WTC11 (cell line): ENCODE data around the gene FTH1. TPM values are rescaled to one million over a fixed set of nuclear protein-coding genes. Genes with fewer than 3 reads are reported as not detected.

Source experiments
- ATAC-seq: fragments of 200-7000 bp; cut with Tn5 transposase; 2 replicates; pipeline ENCODE4 v1.10.0; 2021; ENCODE audit warnings: mild to moderate bottlenecking, moderate library complexity
- CTCF ChIA-PET: fragments of 300-600 bp; sonication (Branson Sonifier 250); formaldehyde crosslinking; loops from one replicate; lab custom pipeline; 2021; ENCODE audit warnings: antibody characterized with exemption; lab: Charles Lee
- POLR2A ChIA-PET: fragments of 350-600 bp; sonication (Branson Sonifier 250); formaldehyde crosslinking; loops from one replicate; lab custom pipeline; 2021; ENCODE audit warnings: antibody characterized with exemption; lab: Charles Lee
- DNase-seq: peaks from one replicate; pipeline ENCODE4 v3.0.0; 2021; ENCODE audit warnings: low spot score
- H3K27ac Mint-ChIP-seq: 2 replicates; pipeline ENCODE4 v1.8.0; 2021; ENCODE audit warnings: mixed read lengths
- H3K27me3 Mint-ChIP-seq: 2 replicates; pipeline ENCODE4 v1.8.0; 2021; ENCODE audit warnings: low read depth, mild to moderate bottlenecking, moderate library complexity, mixed read lengths
- H3K36me3 Mint-ChIP-seq: 2 replicates; pipeline ENCODE4 v1.8.0; 2021; ENCODE audit warnings: mixed read lengths
- H3K4me1 Mint-ChIP-seq: 2 replicates; pipeline ENCODE4 v1.8.0; 2022; ENCODE audit warnings: mixed read lengths
- H3K4me3 Mint-ChIP-seq: 2 replicates; pipeline ENCODE4 v1.8.0; 2021; ENCODE audit warnings: mild to moderate bottlenecking, moderate library complexity, mixed read lengths
- H3K9me3 Mint-ChIP-seq: 2 replicates; pipeline ENCODE4 v1.8.0; 2021; ENCODE audit warnings: mixed read lengths
- ATF2 ChIP-seq: sonication (generic); formaldehyde crosslinking; IDR thresholded peaks from 2 replicates; pipeline ENCODE4 v1.8.1; 2022; ENCODE audit warnings: low read depth, missing genetic modification reagents, borderline replicate concordance
- CBFB ChIP-seq: sonication (generic); formaldehyde crosslinking; IDR thresholded peaks from 2 replicates; pipeline ENCODE4 v1.8.1; 2022; ENCODE audit warnings: mild to moderate bottlenecking, low read depth, missing genetic modification reagents
- CREM ChIP-seq: sonication (generic); formaldehyde crosslinking; IDR thresholded peaks from 2 replicates; pipeline ENCODE4 v1.8.1; 2022; ENCODE audit warnings: mild to moderate bottlenecking, missing genetic modification reagents, moderate library complexity
- ELF4 ChIP-seq: sonication (generic); formaldehyde crosslinking; IDR thresholded peaks from 2 replicates; pipeline ENCODE4 v1.8.1; 2022; ENCODE audit warnings: low read depth, mild to moderate bottlenecking, moderate library complexity, missing genetic modification reagents
- FOXJ3 ChIP-seq: sonication (generic); formaldehyde crosslinking; IDR thresholded peaks from 2 replicates; pipeline ENCODE4 v1.9.0; 2021; ENCODE audit warnings: missing genetic modification reagents, mild to moderate bottlenecking, borderline replicate concordance
- MYBL2 ChIP-seq: sonication (generic); formaldehyde crosslinking; IDR thresholded peaks from 2 replicates; pipeline ENCODE4 v1.8.1; 2023; ENCODE audit warnings: mild to moderate bottlenecking, moderate library complexity, missing genetic modification reagents
- NFATC4 ChIP-seq: fragments of 250-450 bp; sonication (Bioruptor Pico); IDR thresholded peaks from 2 replicates; pipeline ENCODE4 v1.9.0; 2021; ENCODE audit warnings: mild to moderate bottlenecking
- NFE2L1 ChIP-seq: sonication (generic); formaldehyde crosslinking; IDR thresholded peaks from 2 replicates; pipeline ENCODE4 v1.8.1; 2023; ENCODE audit warnings: missing genetic modification reagents
- ZBTB43 ChIP-seq: sonication (generic); formaldehyde crosslinking; IDR thresholded peaks from 2 replicates; pipeline ENCODE4 v1.8.1; 2023; ENCODE audit warnings: mild to moderate bottlenecking, missing genetic modification reagents
- ZNF138 ChIP-seq: sonication (generic); formaldehyde crosslinking; conservative IDR thresholded peaks from 2 replicates; pipeline ENCODE4 v1.8.1; 2022; ENCODE audit warnings: mild to moderate bottlenecking, moderate library complexity, missing genetic modification reagents
- ZNF219 ChIP-seq: sonication (generic); formaldehyde crosslinking; IDR thresholded peaks from 2 replicates; pipeline ENCODE4 v1.8.0; 2023; ENCODE audit warnings: missing genetic modification reagents, mild to moderate bottlenecking, borderline replicate concordance
- ZNF317 ChIP-seq: sonication (generic); formaldehyde crosslinking; IDR thresholded peaks from 2 replicates; pipeline ENCODE4 v1.8.1; 2023; ENCODE audit warnings: low read depth, mild to moderate bottlenecking, moderate library complexity, missing genetic modification reagents, borderline replicate concordance
- ZNF416 ChIP-seq: fragments of 250-450 bp; sonication (Bioruptor Pico); IDR thresholded peaks from 2 replicates; pipeline ENCODE4 v1.9.0; 2021; ENCODE audit warnings: mild to moderate bottlenecking, inconsistent platforms
- ZNF423 ChIP-seq: fragments of 250-450 bp; sonication (Bioruptor Pico); IDR thresholded peaks from 2 replicates; pipeline ENCODE4 v2.1.2; 2022; ENCODE audit warnings: mild to moderate bottlenecking, moderate library complexity
- ZNF671 ChIP-seq: fragments of 250-450 bp; sonication (Bioruptor Pico); IDR thresholded peaks from 2 replicates; pipeline ENCODE4 v1.8.0; 2021; ENCODE audit warnings: mild to moderate bottlenecking
- ZSCAN18 ChIP-seq: fragments of 250-450 bp; sonication (Bioruptor Pico); IDR thresholded peaks from 2 replicates; pipeline ENCODE4 v2.1.2; 2022; ENCODE audit warnings: mild to moderate bottlenecking, moderate library complexity
- total RNA-seq: library from RNA; stranded (reverse); gene quantifications from 3 replicates; pipeline ENCODE4 v1.2.3, GENCODE V29; 2021
- TF ChIP-seq, protein P1 (sequence below): fragments of 250-450 bp; sonication (Bioruptor Pico); IDR thresholded peaks from 2 replicates; pipeline ENCODE4 v1.9.0; 2021; ENCODE audit warnings: mild to moderate bottlenecking, borderline replicate concordance

FTH1 gene
- total RNA-seq, 1 experiment from 2014 or later, result 1,108 TPM

GRCh38 chr11:61925736-61926135 is 41.7 kb downstream of the FTH1 start:
- Mint-ChIP-seq H3K36me3 (no peaks in the 10 kb centered on the region), H3K27ac (no peak overlapping the region), H3K4me3 (no peak overlapping the region), H3K4me1 (peaks cover 41% of the 10 kb centered on the region)
- POLR2A ChIA-PET, result interaction anchor here (0.6 to 1.4 kb wide), 3 partner anchors 21 to 42 kb away, joined by 3 read pairs; partner anchors contain the start of gene FTH1
- TF ChIP-seq ZNF671 (CRISPR knock-in tag) (no peak), FOXJ3 (CRISPR knock-in tag) (no peak), ATF2 (no peak), ZSCAN18 (CRISPR knock-in tag) (no peak), CBFB (CRISPR knock-in tag) (no peak), ZNF138 (CRISPR knock-in tag) (no peak), MYBL2 (CRISPR knock-in tag) (no peak), ZBTB43 (no peak), ELF4 (CRISPR knock-in tag) (no peak), NFE2L1 (CRISPR knock-in tag) (no peak), ZNF416 (CRISPR knock-in tag) (no peak), ZNF219 (CRISPR knock-in tag) (no peak), CREM (CRISPR knock-in tag) (no peak), ZNF423 (CRISPR knock-in tag) (no peak)
- TF ChIP-seq, protein P1, sequence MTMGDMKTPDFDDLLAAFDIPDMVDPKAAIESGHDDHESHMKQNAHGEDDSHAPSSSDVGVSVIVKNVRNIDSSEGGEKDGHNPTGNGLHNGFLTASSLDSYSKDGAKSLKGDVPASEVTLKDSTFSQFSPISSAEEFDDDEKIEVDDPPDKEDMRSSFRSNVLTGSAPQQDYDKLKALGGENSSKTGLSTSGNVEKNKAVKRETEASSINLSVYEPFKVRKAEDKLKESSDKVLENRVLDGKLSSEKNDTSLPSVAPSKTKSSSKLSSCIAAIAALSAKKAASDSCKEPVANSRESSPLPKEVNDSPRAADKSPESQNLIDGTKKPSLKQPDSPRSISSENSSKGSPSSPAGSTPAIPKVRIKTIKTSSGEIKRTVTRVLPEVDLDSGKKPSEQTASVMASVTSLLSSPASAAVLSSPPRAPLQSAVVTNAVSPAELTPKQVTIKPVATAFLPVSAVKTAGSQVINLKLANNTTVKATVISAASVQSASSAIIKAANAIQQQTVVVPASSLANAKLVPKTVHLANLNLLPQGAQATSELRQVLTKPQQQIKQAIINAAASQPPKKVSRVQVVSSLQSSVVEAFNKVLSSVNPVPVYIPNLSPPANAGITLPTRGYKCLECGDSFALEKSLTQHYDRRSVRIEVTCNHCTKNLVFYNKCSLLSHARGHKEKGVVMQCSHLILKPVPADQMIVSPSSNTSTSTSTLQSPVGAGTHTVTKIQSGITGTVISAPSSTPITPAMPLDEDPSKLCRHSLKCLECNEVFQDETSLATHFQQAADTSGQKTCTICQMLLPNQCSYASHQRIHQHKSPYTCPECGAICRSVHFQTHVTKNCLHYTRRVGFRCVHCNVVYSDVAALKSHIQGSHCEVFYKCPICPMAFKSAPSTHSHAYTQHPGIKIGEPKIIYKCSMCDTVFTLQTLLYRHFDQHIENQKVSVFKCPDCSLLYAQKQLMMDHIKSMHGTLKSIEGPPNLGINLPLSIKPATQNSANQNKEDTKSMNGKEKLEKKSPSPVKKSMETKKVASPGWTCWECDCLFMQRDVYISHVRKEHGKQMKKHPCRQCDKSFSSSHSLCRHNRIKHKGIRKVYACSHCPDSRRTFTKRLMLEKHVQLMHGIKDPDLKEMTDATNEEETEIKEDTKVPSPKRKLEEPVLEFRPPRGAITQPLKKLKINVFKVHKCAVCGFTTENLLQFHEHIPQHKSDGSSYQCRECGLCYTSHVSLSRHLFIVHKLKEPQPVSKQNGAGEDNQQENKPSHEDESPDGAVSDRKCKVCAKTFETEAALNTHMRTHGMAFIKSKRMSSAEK, result no peak
- TF ChIP-seq, all 79 proteins: peak for 0
- ATAC-seq (no peak), DNase-seq (no peak)
- H3K9me3 Mint-ChIP-seq, result no peaks in the 10 kb centered on the region
- CTCF ChIA-PET, result interaction anchor here (0.7 to 5.3 kb wide), 7 partner anchors 20 to 480 kb away, joined by 3 to 95 read pairs (median 4); partner anchors contain the start of gene BEST1
- H3K27me3 Mint-ChIP-seq, result no peaks in the 10 kb centered on the region

- Mint-ChIP-seq H3K4me1 (peaks cover 41% of the 10 kb centered on the region), H3K27me3 (peaks cover 5% of the 10 kb centered on the region), H3K36me3 (no peaks in the 10 kb centered on the region), H3K4me3 (no peak overlapping the region), H3K9me3 (no peaks in the 10 kb centered on the region), H3K27ac (peak overlapping the region; percentile 53)
- POLR2A ChIA-PET, result interaction anchor here (1.9 kb wide), 1 partner anchor 16 kb away, joined by 9 read pairs; no protein-coding TSS in a partner anchor
- CTCF ChIA-PET, result interaction anchor here (0.9 to 5.3 kb wide), 13 partner anchors 10 to 184 kb away, joined by 3 to 95 read pairs (median 7); no protein-coding TSS in a partner anchor
- TF ChIP-seq NFATC4 (CRISPR knock-in tag) (no peak), ZNF317 (CRISPR knock-in tag) (0 out of 2 replicates have a peak, but pooled peaks have one; percentile 34)
- DNase-seq (no peak), ATAC-seq (no peak)
These were observed 43.4 kb downstream of the FTH1 start for GRCh38 chr11:61924064-61924455.
